ENCODE results near the gene TRIM3.

DNA sequence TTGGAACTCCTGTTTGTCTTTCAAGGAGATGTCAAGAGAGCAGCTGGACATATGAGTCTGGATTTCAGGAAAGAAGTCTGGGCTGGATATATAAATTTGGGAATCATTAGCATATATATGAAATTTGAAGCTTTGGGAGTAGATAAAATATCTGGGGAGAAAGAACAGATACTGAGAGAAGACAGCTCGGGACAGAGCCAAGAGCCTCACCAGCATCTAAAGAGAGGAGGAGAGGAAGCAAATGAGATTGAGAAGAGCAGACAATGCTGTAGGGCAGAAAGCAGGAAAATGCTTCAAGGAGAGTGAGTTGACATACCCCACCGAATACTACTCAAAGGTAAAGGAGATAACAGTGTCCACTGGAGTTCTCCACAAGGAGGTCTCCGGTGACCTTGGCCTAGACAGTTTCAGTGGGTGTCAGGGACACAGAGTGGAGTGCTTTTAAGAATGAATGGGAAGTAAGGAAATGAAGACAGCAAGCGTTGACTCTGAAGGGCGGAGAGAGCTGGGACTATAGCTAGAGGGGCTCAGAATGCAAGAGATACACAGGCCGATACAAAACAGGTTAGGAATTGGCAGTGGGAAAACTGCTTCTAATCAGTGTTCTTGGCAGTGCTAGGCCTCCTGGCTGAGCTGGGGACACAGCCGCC is 55.7 kb downstream of the TRIM3 start:
- TF ChIP-seq CTCF (conservative IDR thresholded peaks at IDR 0.05 in 1 of 2, IDR thresholded peaks at IDR 0.05 in 1 of 2; ENCODE audit: extremely low read depth in 1 of 2, insufficient read depth in 1 of 2, low read depth in 1 of 2, low read length in 2 of 2), result no peak
- peak; percentile 57 for TF ChIP-seq EZH2 (IDR thresholded peaks at IDR 0.05; ENCODE audit: borderline replicate concordance, low read length)
